Esophagus squamous epithelium (tissue), 5 donors: ENCODE measurements around the gene ACACA. TPM values are rescaled to one million over a fixed set of nuclear protein-coding genes. Genes with fewer than 3 reads are reported as not detected.

Source experiments
- DNase-seq: peaks from one replicate; lab custom pipeline; 2025; lab: John Stamatoyannopoulos, UW
- H3K27ac ChIP-seq, 4 donors: fragments of 200-600 bp; sonication (generic); one replicate each; pipeline ENCODE4 v1.5.1; 2016 to 2019; ENCODE audit warnings: mild to moderate bottlenecking in 1 of 4
- H3K27me3 ChIP-seq, 4 donors: fragments of 200-600 bp; sonication (generic); 1 replicate in 3 of 4; 2 replicates in 1 of 4; pipeline versions ENCODE4 v1.5.1 to v1.6.0; 2017 to 2021; ENCODE audit warnings: antibody characterized with exemption in 1 of 4
- H3K36me3 ChIP-seq, 3 donors: fragments of 200-600 bp; sonication (generic); one replicate each; pipeline ENCODE4 v1.5.1; 2016 to 2019
- H3K4me1 ChIP-seq, 3 donors: fragments of 200-600 bp; sonication (generic); one replicate each; pipeline ENCODE4 v1.5.1; 2017 to 2019
- H3K4me3 ChIP-seq, 4 donors: fragments of 200-600 bp; sonication (generic); 1 replicate in 3 of 4; 2 replicates in 1 of 4; pipeline ENCODE4 v1.5.1; 2016 to 2019; ENCODE audit warnings: mild to moderate bottlenecking in 2 of 4, moderate library complexity in 1 of 4
- H3K9me3 ChIP-seq, 3 donors: fragments of 200-600 bp; sonication (generic); one replicate each; pipeline ENCODE4 v1.5.1; 2016 to 2019
- POLR2A ChIP-seq, 4 donors: fragments of 450-650 bp; IDR thresholded peaks; one replicate each; pipeline ENCODE4 v1.6.1; 2017; ENCODE audit warnings: antibody characterized with exemption in 4 of 4, mild to moderate bottlenecking in 4 of 4, moderate library complexity in 3 of 4
- WGBS, 2 donors: methylation state at CpG; one replicate each; pipeline ENCODE4 v1.1.5; 2018; 5-methylcytosine and 5-hydroxymethylcytosine counted together
- intact Hi-C: fragments of 100-400 bp; cut with DNase I; formaldehyde crosslinking; loops from one replicate; pipeline ENCODE4 v1.15.0; 2022
- total RNA-seq, 4 donors: library from RNA; depleted of rRNA; stranded (reverse); fragments of >200 nt; gene quantifications; one replicate each; pipeline ENCODE4 v1.1.0, GENCODE V29; 2016
- TF ChIP-seq, protein P1 (sequence below), 6 experiments: fragments of 450-650 bp in 4 of 6; fragments of 200-600 bp in 2 of 6; sonication (generic) in 2 of 6; IDR thresholded peaks; one replicate each; pipeline ENCODE4 v1.5.1; 2016 to 2019; ENCODE audit warnings: antibody characterized with exemption in 6 of 6, mild to moderate bottlenecking in 4 of 6, moderate library complexity in 4 of 6
- donor health status: DM: yes; HTN: yes; CAD: no.

The ACACA gene
- total RNA-seq, 4 donors from 2014 or later = 34.5 to 81.0 (median 55.8) TPM

- no peaks in the 10 kb centered on the region for H3K27me3 ChIP-seq
- H3K9me3 ChIP-seq = no peaks in the 10 kb centered on the region
- 8 to 12% methylated on average over 8 to 9 of the region's 9 CpGs for WGBS, 2 donors
- peaks cover 0 to 5% (median 0%) of the 10 kb centered on the region in 3 donors for H3K4me1 ChIP-seq
- intact Hi-C loops = loop anchor here (5.0 kb wide), 1 partner anchor 415 kb away; no protein-coding TSS in a partner anchor
- no peak for DNase-seq
- TF ChIP-seq, protein P1, sequence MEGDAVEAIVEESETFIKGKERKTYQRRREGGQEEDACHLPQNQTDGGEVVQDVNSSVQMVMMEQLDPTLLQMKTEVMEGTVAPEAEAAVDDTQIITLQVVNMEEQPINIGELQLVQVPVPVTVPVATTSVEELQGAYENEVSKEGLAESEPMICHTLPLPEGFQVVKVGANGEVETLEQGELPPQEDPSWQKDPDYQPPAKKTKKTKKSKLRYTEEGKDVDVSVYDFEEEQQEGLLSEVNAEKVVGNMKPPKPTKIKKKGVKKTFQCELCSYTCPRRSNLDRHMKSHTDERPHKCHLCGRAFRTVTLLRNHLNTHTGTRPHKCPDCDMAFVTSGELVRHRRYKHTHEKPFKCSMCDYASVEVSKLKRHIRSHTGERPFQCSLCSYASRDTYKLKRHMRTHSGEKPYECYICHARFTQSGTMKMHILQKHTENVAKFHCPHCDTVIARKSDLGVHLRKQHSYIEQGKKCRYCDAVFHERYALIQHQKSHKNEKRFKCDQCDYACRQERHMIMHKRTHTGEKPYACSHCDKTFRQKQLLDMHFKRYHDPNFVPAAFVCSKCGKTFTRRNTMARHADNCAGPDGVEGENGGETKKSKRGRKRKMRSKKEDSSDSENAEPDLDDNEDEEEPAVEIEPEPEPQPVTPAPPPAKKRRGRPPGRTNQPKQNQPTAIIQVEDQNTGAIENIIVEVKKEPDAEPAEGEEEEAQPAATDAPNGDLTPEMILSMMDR (IDR thresholded peaks at IDR 0.05) = peak; percentile 76 to 89 (median 86)
- TF ChIP-seq POLR2A (IDR thresholded peaks at IDR 0.05) = no peak
- no peak overlapping the region for H3K4me3 ChIP-seq
- peaks cover 3 to 71% (median 4%) of the 10 kb centered on the region in 3 donors for H3K36me3 ChIP-seq
- no peak overlapping the region for H3K27ac ChIP-seq
Measured at GRCh38 chr17:37047631-37048104, 359.0 kb downstream of the ACACA start.

DNA sequence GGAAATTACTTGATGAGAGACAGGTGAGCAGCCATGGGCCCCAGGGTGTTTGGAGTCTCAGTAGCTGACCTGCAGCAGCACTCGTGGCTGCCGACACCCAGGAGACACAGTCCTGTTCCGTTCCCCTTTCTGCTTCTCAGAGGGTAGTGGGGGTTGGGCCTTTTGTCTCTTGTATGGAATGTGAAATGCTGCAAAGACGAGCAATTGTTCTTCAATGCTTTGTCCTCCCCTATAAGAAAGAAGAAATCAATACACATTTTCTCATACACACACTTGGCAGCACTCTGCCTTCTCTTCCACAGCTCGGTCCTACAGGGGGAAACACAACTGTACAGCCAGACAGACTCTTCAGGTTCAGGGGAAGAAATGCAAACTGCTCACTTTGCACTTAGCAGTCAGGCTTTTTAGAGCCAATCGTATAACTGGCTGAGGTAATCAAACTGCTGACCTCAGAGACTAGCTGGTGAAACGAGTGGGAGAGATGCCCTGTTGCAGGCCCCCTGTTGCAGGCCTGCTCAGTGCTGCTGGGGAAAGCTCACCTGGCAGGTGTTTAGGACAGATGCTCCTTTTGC is 361.2 kb downstream of the ACACA start:
- H3K27ac ChIP-seq = no peak overlapping the region
- 67 to 71% methylated on average over 7 of the region's 7 CpGs for WGBS, 2 donors
- H3K4me1 ChIP-seq = peaks cover 0 to 5% (median 0%) of the 10 kb centered on the region in 3 donors
- DNase-seq = no peak
- TF ChIP-seq, protein P1 (IDR thresholded peaks at IDR 0.05) = no peak
- no peak for TF ChIP-seq POLR2A (IDR thresholded peaks at IDR 0.05)
- intact Hi-C loops = loop anchor here (5.0 kb wide), 1 partner anchor 413 kb away; no protein-coding TSS in a partner anchor
- no peaks in the 10 kb centered on the region for H3K27me3 ChIP-seq
- H3K9me3 ChIP-seq = no peaks in the 10 kb centered on the region
- peaks cover 0 to 59% (median 4%) of the 10 kb centered on the region in 3 donors for H3K36me3 ChIP-seq
- no peak overlapping the region for H3K4me3 ChIP-seq

- H3K36me3 ChIP-seq = peaks cover 0 to 45% (median 0%) of the 10 kb centered on the region in 3 donors
- H3K4me1 ChIP-seq = peaks cover 0 to 5% (median 0%) of the 10 kb centered on the region in 3 donors
- H3K4me3 ChIP-seq = no peak overlapping the region
- WGBS, 2 donors = 87% methylated on average over 3 of the region's 3 CpGs
- no peaks in the 10 kb centered on the region for H3K9me3 ChIP-seq
- no peaks in the 10 kb centered on the region for H3K27me3 ChIP-seq
- no peak overlapping the region for H3K27ac ChIP-seq
- no peak for DNase-seq
- intact Hi-C loops = no loop called here
- TF ChIP-seq, protein P1 (IDR thresholded peaks at IDR 0.05) = no peak
- TF ChIP-seq POLR2A (IDR thresholded peaks at IDR 0.05) = no peak
Measured at GRCh38 chr17:37043201-37043600, 363.4 kb downstream of the ACACA start.

- Histone ChIP-seq H3K4me3 (no peak overlapping the region), H3K27me3 (no peaks in the 10 kb centered on the region), H3K36me3 (peaks cover 0 to 57% (median 0%) of the 10 kb centered on the region in 3 donors), H3K4me1 (no peaks in the 10 kb centered on the region), H3K27ac (no peak overlapping the region), H3K9me3 (no peaks in the 10 kb centered on the region)
- TF ChIP-seq, protein P1 (IDR thresholded peaks at IDR 0.05) = no peak
- TF ChIP-seq POLR2A (IDR thresholded peaks at IDR 0.05) = no peak
- intact Hi-C loops = no loop called here
- DNase-seq = no peak
Measured at GRCh38 chr17:37041932-37042331, 364.7 kb downstream of the ACACA start.

- no peaks in the 10 kb centered on the region for H3K9me3 ChIP-seq
- TF ChIP-seq, protein P1 (IDR thresholded peaks at IDR 0.05) = no peak
- no peak for TF ChIP-seq POLR2A (IDR thresholded peaks at IDR 0.05)
- H3K27me3 ChIP-seq = no peaks in the 10 kb centered on the region
- H3K27ac ChIP-seq = no peak overlapping the region
- peaks cover 0 to 60% (median 0%) of the 10 kb centered on the region in 3 donors for H3K36me3 ChIP-seq
- no peak for DNase-seq
- H3K4me3 ChIP-seq = no peak overlapping the region
- H3K4me1 ChIP-seq = no peaks in the 10 kb centered on the region
- WGBS, 2 donors = 65 to 69% methylated on average over 6 of the region's 6 CpGs
- intact Hi-C loops = no loop called here
Measured at GRCh38 chr17:37039269-37039668, 367.4 kb downstream of the ACACA start.
